ENCODE data around the gene HGFAC. TPM values are rescaled to one million over a fixed set of nuclear protein-coding genes. Genes with fewer than 3 reads are reported as not detected.

HGFAC gene
- total RNA-seq, 1 experiment from 2014 or later: not detected

DNA sequence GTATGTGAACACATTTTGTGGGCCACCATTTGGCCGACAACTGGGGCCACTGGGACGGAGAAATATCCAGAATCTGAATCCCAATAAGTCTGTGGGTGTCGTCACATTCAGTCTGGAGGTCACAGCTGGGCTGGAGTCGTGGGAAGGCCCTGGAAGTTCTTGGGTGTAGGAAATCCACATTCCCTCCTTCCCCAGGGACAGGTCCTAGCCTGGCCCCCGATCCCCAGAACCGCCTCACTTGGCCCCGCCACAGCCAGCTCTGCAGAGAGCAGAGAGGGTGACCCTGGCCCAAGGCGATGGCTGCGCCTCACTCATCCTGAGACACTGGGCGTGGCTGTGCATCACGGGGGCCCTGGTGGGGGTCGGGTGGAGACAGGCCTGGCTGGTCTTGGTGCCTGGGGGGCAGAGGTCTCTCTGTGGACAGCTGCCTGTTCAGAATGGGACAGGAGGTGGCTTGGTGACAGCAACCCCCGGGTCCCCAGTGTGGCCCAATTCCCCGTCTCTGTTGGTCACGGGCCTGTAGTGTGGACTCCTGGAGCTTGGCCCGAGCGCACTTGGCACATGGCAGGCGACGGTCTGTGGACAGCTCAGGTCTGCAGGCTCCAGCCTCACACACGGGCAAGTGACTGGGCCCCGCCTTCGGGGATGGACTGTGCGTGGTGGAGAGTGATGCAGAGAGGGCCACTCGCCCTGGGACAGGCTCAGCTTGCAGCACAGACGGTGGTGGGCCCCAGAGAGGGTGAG is 37.8 kb downstream of the HGFAC start:
- DNase-seq (ENCODE audit: low spot score): no peak
- in situ Hi-C loops (cut with HindIII; ENCODE audit: low sequenced_read_pairs): no loop called here

DNA sequence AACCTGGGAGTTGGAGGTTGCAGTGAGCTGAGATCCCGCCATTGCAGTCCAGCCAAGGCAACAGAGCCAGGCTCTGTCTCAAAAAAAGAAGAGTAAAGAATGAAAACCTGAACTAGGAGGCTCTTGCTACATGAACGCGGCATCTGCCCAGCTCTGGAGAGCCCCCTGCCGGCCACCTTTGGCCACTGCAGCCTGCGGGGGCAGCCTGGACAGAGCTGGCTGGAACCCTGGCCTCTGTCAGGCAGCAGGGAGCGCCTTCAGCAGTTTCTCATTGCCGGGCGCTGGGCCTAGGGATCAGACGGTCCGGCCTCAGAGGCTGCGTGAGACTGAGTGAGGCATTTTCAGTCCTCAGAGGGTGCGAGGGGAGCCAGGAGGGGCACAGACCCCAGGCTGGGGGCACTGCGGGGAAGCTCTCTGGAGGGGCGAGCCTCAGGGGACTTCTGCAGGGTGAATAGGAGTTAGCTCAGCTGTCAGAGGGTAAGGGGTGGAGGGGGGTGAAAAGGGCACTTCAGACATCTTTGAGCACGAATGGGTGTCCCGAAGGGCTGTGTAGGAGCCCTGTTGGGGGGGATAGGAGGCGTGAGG is 38.9 kb downstream of the HGFAC start:
- DNase-seq (ENCODE audit: low spot score): peak; percentile 78
- in situ Hi-C loops (cut with HindIII; ENCODE audit: low sequenced_read_pairs): no loop called here

- in situ Hi-C loops (cut with HindIII; ENCODE audit: low sequenced_read_pairs): no loop called here
- DNase-seq (ENCODE audit: low spot score): no peak
Measured at GRCh38 chr4:3481113-3481531, 39.4 kb downstream of the HGFAC start.

GRCh38 chr4:3481783-3482393 is 40.1 kb downstream of the HGFAC start:
- in situ Hi-C loops (cut with HindIII; ENCODE audit: low sequenced_read_pairs): no loop called here
- no peak for DNase-seq (ENCODE audit: low spot score)

DNA sequence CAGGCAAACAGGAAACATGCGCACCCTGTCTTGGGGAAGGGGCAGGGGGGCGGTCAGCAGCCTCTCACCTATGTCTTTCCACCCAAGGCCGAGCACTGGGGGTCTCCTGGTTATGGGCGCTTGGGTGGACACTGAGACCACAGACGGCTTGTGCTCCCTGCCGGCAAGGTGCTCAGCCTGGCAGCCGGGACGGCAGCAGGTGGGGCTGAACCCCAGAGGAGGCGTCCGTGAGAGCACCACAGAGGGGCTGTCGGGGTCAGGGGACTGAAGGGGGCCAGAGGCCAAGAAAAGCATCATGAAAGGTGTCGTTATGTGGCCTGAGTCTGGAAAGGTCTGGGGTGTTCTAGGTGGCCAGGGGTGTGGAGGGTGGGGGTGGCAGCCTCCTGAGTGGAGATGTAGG is 40.9 kb downstream of the HGFAC start:
- DNase-seq (ENCODE audit: low spot score): no peak
- in situ Hi-C loops (cut with HindIII; ENCODE audit: low sequenced_read_pairs): no loop called here

DNA sequence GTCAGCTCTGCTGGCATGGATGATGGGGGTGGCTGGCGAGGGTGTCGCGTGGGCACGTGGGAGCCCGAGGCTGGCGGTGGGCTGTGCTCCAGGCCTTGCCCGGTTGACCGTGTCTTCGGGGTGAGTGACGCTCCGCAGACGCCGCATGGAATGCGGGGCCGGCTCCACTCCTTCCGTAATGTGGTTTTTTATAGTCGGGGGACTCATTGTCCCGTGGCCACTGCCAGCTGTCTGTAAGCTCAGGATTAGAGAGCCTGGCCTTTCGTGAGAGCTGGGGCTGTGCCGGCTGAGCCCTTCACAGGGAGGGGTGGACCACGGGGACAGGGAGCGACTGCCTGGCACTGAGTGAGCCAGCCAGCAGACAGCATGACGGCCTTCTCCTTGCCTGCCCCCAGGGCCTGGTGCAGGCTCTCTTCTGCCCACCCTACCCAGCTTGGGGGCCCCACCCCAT is 41.7 kb downstream of the HGFAC start:
- in situ Hi-C loops (cut with HindIII; ENCODE audit: low sequenced_read_pairs): no loop called here
- peak; percentile 42 for DNase-seq (ENCODE audit: low spot score)

- in situ Hi-C loops (cut with HindIII; ENCODE audit: low sequenced_read_pairs): no loop called here
- DNase-seq (ENCODE audit: low spot score): peak; percentile 67
Measured at GRCh38 chr4:3484057-3484973, 42.5 kb downstream of the HGFAC start.

DNA sequence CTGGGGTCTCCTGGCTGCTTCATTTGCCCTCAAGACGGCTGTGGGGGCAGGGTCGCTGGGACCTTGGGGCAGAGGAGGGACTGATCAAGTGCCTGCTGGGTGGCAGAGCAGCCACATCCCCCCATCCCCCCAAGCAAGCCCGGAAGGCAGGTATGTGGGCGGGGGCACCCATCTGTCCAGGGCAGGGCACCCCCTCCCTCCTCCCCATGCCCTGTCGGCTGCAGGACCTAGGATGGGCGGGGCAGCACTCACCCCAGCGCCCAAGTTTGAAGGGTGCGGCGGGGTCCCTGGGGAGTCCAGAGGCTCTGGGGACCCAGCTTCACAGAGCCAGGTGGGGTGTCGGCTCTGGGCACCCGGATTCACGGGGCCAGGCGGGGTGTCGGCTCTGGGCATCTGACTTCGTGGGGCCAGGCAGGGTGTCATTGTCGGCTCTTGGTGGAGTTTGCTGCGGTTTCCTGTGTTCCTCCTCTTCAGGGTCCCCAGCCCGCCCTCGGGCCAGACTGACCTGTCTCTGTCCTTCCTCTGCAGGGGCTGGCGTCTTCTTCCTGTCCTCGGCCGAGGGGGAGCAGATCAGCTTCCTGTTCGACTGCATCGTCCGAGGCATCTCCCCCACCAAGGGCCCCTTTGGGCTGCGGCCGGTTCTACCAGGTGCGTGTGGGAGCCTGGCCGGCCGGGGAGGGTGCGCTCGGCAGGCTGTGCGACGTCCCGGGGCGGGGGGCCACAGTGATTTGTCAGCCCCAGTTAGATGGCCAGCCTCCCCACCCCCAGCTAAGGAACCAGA is 43.4 kb downstream of the HGFAC start:
- no peak for DNase-seq (ENCODE audit: low spot score)
- in situ Hi-C loops (cut with HindIII; ENCODE audit: low sequenced_read_pairs): no loop called here

DNA sequence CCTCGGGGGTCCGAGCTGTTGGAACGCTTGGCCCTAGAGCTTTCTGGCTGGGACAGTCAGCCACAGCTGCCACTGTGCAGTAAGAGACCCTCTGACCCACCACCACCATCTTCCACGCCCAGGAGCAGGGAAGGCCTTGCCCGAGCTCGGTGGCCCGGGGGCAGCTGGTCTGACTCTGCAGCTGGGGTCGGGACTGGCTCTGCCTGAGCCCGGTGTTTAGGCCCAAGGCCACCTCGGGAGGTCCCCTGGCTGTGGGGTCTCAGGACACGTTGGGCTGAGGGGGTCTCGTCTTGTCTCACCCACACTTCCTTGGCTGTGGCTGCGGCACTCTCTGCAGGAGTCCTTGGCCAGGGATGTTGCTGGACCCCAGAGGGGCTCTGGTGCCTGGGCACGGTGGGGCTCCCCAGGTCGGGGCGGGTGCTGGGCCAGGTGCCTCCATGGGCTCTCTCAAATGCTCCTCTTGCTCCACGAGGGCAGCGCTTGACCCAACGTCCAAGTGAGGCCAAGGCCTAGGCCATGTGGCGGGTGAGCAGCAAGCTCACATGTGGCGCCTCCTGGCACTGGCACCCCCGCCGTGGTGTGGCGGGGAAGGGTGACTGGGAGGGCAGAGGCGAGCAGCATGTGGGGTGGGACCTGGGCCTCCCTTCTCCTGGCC is 44.2 kb downstream of the HGFAC start:
- in situ Hi-C loops (cut with HindIII; ENCODE audit: low sequenced_read_pairs): no loop called here
- DNase-seq (ENCODE audit: low spot score): no peak

GRCh38 chr4:3486541-3487540 is 45.1 kb downstream of the HGFAC start:
- in situ Hi-C loops (cut with HindIII; ENCODE audit: low sequenced_read_pairs): no loop called here
- DNase-seq (ENCODE audit: low spot score): no peak

GRCh38 chr4:3487861-3488260 is 46.1 kb downstream of the HGFAC start:
- in situ Hi-C loops (cut with HindIII; ENCODE audit: low sequenced_read_pairs): no loop called here
- peak; percentile 56 for DNase-seq (ENCODE audit: low spot score)

DNA sequence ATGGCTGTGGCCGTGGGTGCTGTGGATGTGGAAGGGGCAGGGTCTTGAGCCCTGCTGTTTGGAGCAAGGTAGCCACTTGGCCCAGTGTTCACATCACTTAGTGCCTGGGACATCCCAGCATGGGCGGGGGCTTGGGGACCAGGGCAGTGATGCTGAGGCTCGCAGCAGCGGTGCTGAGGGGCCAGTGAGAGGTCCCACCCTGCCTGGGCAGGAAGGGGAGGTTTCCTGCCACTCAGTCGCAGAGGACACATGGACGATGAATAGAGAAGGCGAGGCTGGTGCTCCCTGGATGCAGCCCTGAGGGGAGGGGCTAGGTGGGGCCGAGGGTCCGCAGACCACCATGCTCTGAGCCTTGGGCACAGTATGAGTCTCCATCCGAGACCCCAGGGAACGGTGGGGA is 47.1 kb downstream of the HGFAC start:
- DNase-seq (ENCODE audit: low spot score): no peak
- in situ Hi-C loops (cut with HindIII; ENCODE audit: low sequenced_read_pairs): no loop called here

DNA sequence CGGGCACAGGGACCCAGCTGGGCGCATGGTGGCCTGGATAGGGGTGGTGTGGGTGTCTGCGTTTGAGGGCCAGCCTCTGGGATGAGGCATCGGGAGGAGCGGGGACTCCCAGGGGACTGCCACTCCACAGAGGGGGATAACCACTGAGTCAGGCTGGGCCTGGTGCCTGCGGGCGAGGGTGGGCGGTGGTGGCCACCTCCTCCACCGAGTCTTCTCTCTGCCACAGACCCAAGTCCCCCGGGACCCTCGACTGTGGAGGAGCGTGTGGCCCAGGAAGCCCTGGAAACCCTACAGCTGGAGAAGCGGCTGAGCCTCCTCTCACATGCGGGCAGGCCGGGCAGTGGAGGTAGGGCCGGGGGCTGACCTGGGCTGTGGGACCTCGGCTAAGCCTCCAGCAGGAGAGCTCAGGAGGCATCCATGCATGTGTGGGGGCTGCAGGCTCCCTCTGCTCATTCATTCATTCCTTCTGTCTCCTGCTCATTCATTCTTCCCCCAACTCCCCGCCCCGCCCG is 47.7 kb downstream of the HGFAC start:
- no peak for DNase-seq (ENCODE audit: low spot score)

DNA sequence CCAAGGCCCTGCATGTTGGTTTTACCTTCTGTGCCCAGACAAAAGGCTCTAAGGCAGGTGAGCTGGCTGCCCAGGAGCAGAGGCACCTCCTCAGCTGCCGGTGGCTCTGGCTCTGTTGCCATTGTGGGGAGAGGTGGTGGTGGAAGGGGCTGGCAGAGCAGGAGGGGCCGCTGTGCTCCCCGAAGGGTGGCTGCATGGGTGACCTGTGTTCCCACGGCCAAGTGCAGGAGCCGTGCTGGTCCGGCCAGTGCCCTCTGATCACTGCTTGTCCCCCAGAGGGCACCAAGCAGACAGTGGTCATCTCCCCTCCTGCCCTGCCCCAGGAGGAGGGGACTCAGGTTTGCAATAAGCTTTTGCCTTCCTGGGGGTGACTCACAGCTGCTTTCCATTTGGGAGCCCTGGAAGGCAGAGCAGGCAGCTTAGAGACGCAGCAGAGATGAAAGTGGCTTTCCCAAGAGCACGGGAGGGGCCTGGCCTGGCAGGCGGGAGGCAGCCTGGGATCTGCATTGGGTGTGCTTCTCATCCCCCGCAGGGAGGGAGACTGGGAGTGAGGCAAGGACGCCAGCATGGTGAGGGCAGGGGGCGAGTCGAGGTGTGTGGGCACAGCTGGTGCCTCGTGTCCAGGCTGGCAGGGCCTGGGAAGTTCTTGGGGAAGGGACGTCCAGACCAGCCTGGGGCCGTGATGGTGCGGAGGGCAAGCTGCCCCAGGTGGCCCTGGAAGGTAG is 50.1 kb downstream of the HGFAC start:
- no peak for DNase-seq (ENCODE audit: low spot score)
- in situ Hi-C loops (cut with HindIII; ENCODE audit: low sequenced_read_pairs): no loop called here

More for the DNA sequence above, 47.7 kb downstream of the HGFAC start:
- in situ Hi-C loops (cut with HindIII; ENCODE audit: low sequenced_read_pairs): no loop called here

DNA sequence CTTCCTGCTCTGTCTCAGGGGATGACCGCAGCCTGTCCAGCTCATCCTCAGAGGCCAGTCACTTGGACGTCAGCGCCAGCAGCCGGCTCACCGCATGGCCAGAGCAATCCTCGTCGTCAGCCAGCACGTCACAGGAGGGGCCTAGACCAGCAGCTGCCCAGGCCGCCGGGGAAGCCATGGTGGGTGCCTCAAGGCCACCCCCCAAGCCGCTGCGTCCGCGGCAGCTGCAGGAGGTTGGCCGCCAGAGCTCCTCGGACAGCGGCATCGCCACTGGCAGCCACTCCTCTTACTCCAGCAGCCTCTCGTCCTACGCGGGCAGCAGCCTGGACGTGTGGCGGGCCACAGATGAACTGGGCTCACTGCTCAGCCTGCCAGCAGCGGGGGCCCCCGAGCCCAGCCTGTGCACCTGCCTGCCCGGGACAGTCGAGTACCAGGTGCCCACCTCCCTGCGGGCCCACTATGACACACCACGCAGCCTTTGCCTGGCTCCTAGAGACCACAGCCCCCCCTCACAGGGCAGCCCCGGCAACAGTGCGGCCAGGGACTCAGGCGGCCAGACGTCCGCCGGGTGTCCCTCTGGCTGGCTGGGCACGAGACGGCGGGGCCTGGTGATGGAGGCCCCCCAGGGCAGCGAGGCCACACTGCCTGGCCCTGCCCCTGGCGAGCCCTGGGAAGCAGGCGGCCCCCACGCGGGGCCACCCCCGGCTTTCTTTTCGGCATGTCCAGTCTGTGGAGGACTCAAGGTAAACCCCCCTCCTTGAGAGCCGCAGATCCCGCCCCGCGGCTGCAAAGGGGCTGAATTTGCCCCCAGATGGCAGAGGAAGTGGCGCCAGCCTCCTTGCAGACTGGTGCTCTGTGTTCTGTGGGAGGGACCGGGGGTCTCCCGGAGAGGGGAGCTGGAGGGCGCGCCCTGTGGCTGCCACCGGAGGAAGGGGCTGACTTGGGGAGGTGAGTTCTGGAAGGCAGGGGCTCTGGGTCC is 51.3 kb downstream of the HGFAC start:
- in situ Hi-C loops (cut with HindIII; ENCODE audit: low sequenced_read_pairs): no loop called here
- no peak for DNase-seq (ENCODE audit: low spot score)

Data from G401 (cell line).